GM12878 (cell line): ENCODE measurements around the gene SIK1.
"Not testable (repeated sequence)": the region's sequence is repeated elsewhere in the genome, so short reads cannot be mapped to it uniquely, and the experiment has no call there.

ENCODE experiments used
- CTCF ChIP-seq, 3 experiments: IDR thresholded peaks in 2 of 3; conservative IDR thresholded peaks in 1 of 3; 2 replicates each; pipeline ENCODE4 v1.5.1; 2011; ENCODE audit warnings: low read depth in 3 of 3, low read length in 3 of 3, mild to moderate bottlenecking in 3 of 3, control low read depth in 2 of 3, moderate library complexity in 2 of 3, inconsistent platforms in 1 of 3, mixed read lengths in 1 of 3; ENCODE audit not compliant: control insufficient read depth in 2 of 3, insufficient read depth in 1 of 3; ENCODE audit errors: extremely low read depth in 1 of 3
- EP300 ChIP-seq, 2 experiments: fragments of 150-350 bp in 1 of 2; IDR thresholded peaks; 2 replicates each; pipeline ENCODE4 v1.6.1; 2011 to 2012; ENCODE audit warnings: low read depth in 2 of 2, low read length in 2 of 2, borderline replicate concordance in 1 of 2, improper control_type of control experiment in 1 of 2, inconsistent platforms in 1 of 2; ENCODE audit not compliant: control insufficient read depth in 1 of 2
- HDAC6 ChIP-seq: fragments of 200-600 bp; sonication (generic); IDR thresholded peaks from one replicate; pipeline ENCODE4 v1.8.0; 2017; ENCODE audit warnings: antibody characterized with exemption; ENCODE audit not compliant: unreplicated experiment
- MYC ChIP-seq: IDR thresholded peaks from 2 replicates; pipeline ENCODE4 v1.6.1; 2011; ENCODE audit warnings: mild to moderate bottlenecking, low read length, moderate library complexity, inconsistent platforms; ENCODE audit not compliant: insufficient read depth, insufficient replicate concordance, insufficient read length, severe bottlenecking
- NFYB ChIP-seq: IDR thresholded peaks from 2 replicates; pipeline ENCODE4 v1.6.1; 2011; ENCODE audit warnings: low read depth, mild to moderate bottlenecking, low read length, improper control_type of control experiment, moderate library complexity; ENCODE audit not compliant: insufficient read depth
- POLR2A ChIP-seq: IDR thresholded peaks from 2 replicates; pipeline ENCODE4 v1.6.1; 2011; ENCODE audit warnings: low read depth, mild to moderate bottlenecking, low read length
- RAD51 ChIP-seq: fragments of 450-650 bp; IDR thresholded peaks from 2 replicates; pipeline ENCODE4 v1.6.1; 2016; ENCODE audit warnings: moderate library complexity, mild to moderate bottlenecking, inconsistent platforms
- SMARCA5 ChIP-seq: fragments of 450-650 bp; IDR thresholded peaks from 2 replicates; pipeline ENCODE4 v1.6.1; 2017; ENCODE audit warnings: mild to moderate bottlenecking
- ZNF274 ChIP-seq: IDR thresholded peaks from one replicate; pipeline ENCODE4 v1.8.0; 2011; ENCODE audit not compliant: insufficient read length, insufficient read depth

- TF ChIP-seq HDAC6; RAD51; SMARCA5; MYC; NFYB; CTCF (IDR thresholded peaks at IDR 0.05 in 2 of 3, conservative IDR thresholded peaks at IDR 0.05 in 1 of 3; ENCODE audit: control insufficient read depth in 2 of 3, extremely low read depth in 1 of 3, insufficient read depth in 1 of 3, low read depth in 3 of 3, low read length in 3 of 3); ZNF274; POLR2A; EP300 (IDR thresholded peaks at IDR 0.05; ENCODE audit: borderline replicate concordance in 1 of 2, control insufficient read depth in 1 of 2, low read depth in 2 of 2, low read length in 2 of 2): not testable (repeated sequence)
These were observed 2.0 kb upstream of the SIK1 start for GRCh38 chr21:43428964-43429363.
